Lower lobe of right lung (tissue), 2 donors: ENCODE data around the gene DAZAP1. TPM values are rescaled to one million over a fixed set of nuclear protein-coding genes. Genes with fewer than 3 reads are reported as not detected.

Source experiments
- ATAC-seq, 2 donors: fragments of 200-7000 bp; cut with Tn5 transposase; one replicate each; pipeline ENCODE4 v1.9.1; 2020 to 2022; ENCODE audit warnings: mild to moderate bottlenecking in 2 of 2, moderate library complexity in 2 of 2
- DNase-seq: peaks from one replicate; pipeline ENCODE4 v3.0.0-alpha.2; 2020
- H3K27ac ChIP-seq: fragments of 200-600 bp; one replicate; pipeline ENCODE4 v1.8.0; 2022
- H3K27me3 ChIP-seq: fragments of 200-600 bp; one replicate; pipeline ENCODE4 v1.8.0; 2022; ENCODE audit warnings: low read depth
- H3K36me3 ChIP-seq: fragments of 200-600 bp; one replicate; pipeline ENCODE4 v1.8.0; 2022; ENCODE audit warnings: mild to moderate bottlenecking
- H3K4me1 ChIP-seq: fragments of 200-600 bp; one replicate; pipeline ENCODE4 v1.8.0; 2022
- H3K4me3 ChIP-seq: fragments of 200-600 bp; one replicate; pipeline ENCODE4 v1.8.0; 2022; ENCODE audit warnings: mild to moderate bottlenecking
- H3K9me3 ChIP-seq: fragments of 200-600 bp; one replicate; pipeline ENCODE4 v1.8.0; 2022
- intact Hi-C: fragments of 100-400 bp; cut with DNase I; formaldehyde crosslinking; loops from one replicate; pipeline ENCODE4 v1.11.0; 2022
- total RNA-seq: library from RNA; stranded (reverse); fragmentation: NEBNext Ultra II Directional; extraction: Animal tissue kit (Norgen Biotek cat#: 25700); gene quantifications from one replicate; pipeline ENCODE4 v1.2.1, GENCODE V29; 2021
- TF ChIP-seq, protein P1 (sequence below): fragments of 200-600 bp; IDR thresholded peaks from one replicate; pipeline ENCODE4 v1.8.0; 2022; ENCODE audit warnings: antibody characterized with exemption, mild to moderate bottlenecking
- donor health status: DM: no; HTN: yes; CAD: no; lungs with severe emphysema.

DAZAP1 gene
- total RNA-seq, 1 donor from 2014 or later: 89.4 TPM

DNA sequence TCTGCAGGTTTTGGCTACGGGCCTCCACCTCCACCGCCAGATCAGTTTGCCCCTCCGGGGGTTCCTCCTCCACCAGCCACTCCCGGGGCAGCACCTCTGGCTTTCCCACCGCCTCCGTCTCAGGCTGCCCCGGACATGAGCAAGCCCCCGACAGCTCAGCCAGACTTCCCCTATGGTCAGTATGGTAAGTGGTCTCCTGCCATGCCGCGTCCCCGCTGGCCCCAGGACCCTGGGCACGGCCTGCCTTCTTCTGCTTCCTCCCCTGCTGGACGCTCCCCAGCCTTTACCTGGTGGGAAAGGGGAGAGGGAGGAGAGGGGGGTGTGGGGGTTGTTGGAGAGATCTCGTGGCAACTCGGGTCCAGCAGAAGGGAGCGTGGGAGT, 25.1 kb downstream of the DAZAP1 start:
- H3K9me3 ChIP-seq: no peaks in the 10 kb centered on the region
- TF ChIP-seq, protein P1, sequence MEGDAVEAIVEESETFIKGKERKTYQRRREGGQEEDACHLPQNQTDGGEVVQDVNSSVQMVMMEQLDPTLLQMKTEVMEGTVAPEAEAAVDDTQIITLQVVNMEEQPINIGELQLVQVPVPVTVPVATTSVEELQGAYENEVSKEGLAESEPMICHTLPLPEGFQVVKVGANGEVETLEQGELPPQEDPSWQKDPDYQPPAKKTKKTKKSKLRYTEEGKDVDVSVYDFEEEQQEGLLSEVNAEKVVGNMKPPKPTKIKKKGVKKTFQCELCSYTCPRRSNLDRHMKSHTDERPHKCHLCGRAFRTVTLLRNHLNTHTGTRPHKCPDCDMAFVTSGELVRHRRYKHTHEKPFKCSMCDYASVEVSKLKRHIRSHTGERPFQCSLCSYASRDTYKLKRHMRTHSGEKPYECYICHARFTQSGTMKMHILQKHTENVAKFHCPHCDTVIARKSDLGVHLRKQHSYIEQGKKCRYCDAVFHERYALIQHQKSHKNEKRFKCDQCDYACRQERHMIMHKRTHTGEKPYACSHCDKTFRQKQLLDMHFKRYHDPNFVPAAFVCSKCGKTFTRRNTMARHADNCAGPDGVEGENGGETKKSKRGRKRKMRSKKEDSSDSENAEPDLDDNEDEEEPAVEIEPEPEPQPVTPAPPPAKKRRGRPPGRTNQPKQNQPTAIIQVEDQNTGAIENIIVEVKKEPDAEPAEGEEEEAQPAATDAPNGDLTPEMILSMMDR: no peak
- intact Hi-C loops: no loop called here
- ATAC-seq (no peak), DNase-seq (no peak)
- H3K4me3 ChIP-seq: no peak overlapping the region
- no peak overlapping the region for H3K27ac ChIP-seq
- H3K4me1 ChIP-seq: peaks cover under 1% of the 10 kb centered on the region
- peaks cover 81% of the 10 kb centered on the region for H3K36me3 ChIP-seq
- H3K27me3 ChIP-seq: no peaks in the 10 kb centered on the region

DNA sequence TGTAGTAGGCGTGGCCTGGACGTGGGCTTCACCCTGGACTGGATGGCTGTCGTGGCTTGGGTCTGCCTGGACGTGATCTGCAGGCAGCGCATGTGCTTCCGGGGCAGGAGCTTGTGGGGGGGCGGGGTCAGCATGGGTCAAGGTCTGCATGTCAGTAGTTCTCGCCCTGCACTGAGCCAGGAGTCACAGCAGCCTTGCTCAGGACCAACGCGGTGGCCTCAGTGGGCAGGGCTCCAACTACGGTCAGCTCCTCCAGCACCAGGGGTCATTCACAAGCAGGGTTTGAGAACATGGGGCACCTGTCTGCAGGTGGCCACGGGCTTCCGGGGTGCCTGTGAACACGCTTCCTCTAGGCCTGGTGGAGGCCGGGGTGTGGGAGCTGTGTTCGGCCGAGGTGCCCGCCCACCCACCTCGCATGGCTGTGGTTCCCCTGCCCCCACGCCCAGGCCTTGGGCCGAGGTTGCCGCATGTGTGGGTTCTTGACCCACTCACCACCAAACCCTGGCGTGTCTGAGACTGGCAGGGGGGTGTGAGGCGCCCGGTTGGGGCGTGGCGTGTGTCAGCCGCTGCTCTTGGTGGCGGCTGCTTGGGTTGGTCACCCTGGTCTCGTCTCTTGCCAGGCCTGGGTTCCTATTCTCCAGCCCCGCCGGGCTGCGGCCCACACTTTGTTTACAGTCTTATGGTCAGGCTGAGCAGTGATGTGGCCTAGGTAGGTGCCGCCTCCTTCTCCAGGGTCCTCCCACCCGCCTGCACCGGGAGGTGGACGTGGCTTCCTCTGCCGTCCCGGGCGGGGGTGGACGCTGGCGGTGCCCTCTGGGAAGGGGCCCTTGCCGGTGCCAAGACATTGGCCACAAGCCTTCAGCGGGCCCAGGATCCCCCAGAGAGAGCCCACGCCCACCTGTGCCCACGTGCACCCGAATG, 26.0 kb downstream of the DAZAP1 start:
- Histone ChIP-seq H3K27ac (no peak overlapping the region), H3K36me3 (peaks cover 74% of the 10 kb centered on the region), H3K9me3 (no peaks in the 10 kb centered on the region), H3K27me3 (no peaks in the 10 kb centered on the region), H3K4me3 (no peak overlapping the region), H3K4me1 (peaks cover 5% of the 10 kb centered on the region)
- intact Hi-C loops: no loop called here
- TF ChIP-seq, protein P1: no peak
- ATAC-seq (no peak), DNase-seq (no peak)

DNA sequence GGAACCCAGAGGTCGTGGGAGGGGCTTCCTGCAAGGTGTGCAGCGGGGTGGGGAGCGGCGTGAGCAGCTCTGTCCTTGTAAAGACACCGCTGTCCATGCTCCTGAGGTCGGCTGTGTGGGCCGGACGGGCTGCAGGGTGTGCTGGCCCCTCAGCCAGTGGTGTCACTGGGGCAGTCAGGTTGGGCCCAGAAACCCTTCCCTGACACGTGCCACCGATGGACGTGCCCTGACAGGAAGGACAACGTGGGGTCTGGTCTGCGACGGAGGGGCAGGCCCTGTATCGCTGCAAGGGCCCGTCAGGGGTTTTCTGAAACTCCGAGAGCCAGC, 26.6 kb downstream of the DAZAP1 start:
- Histone ChIP-seq H3K4me3 (no peak overlapping the region), H3K9me3 (no peaks in the 10 kb centered on the region), H3K36me3 (peaks cover 67% of the 10 kb centered on the region), H3K27ac (no peak overlapping the region), H3K4me1 (peaks cover 6% of the 10 kb centered on the region), H3K27me3 (no peaks in the 10 kb centered on the region)
- TF ChIP-seq, protein P1: no peak
- intact Hi-C loops: no loop called here
- no peak for ATAC-seq
- DNase-seq: no peak

DNA sequence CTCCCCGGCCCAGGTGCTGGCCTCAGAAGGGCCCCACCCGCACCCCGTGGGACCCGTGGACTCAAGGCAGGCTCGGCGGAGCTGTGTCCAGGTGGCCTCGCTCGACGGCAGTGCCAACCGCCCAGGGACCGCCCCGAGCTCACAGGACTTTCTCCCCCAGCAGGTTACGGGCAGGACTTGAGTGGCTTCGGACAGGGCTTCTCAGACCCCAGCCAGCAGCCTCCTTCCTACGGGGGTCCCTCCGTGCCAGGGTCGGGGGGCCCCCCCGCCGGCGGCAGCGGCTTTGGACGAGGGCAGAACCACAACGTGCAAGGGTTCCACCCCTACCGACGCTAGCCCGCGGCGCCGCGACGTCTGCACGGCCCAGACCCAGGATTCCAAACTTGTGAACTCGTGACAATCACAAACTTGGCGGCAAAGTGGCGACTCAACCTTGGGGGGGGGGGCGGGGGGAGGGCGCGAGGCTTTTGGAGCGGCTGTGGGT, 27.2 kb downstream of the DAZAP1 start:
- DNase-seq: no peak
- Histone ChIP-seq H3K9me3 (no peaks in the 10 kb centered on the region), H3K4me3 (no peak overlapping the region), H3K27ac (no peak overlapping the region), H3K4me1 (peaks cover 13% of the 10 kb centered on the region), H3K27me3 (no peaks in the 10 kb centered on the region), H3K36me3 (peaks cover 66% of the 10 kb centered on the region)
- intact Hi-C loops: no loop called here
- TF ChIP-seq, protein P1: no peak
- ATAC-seq: no peak

DNA sequence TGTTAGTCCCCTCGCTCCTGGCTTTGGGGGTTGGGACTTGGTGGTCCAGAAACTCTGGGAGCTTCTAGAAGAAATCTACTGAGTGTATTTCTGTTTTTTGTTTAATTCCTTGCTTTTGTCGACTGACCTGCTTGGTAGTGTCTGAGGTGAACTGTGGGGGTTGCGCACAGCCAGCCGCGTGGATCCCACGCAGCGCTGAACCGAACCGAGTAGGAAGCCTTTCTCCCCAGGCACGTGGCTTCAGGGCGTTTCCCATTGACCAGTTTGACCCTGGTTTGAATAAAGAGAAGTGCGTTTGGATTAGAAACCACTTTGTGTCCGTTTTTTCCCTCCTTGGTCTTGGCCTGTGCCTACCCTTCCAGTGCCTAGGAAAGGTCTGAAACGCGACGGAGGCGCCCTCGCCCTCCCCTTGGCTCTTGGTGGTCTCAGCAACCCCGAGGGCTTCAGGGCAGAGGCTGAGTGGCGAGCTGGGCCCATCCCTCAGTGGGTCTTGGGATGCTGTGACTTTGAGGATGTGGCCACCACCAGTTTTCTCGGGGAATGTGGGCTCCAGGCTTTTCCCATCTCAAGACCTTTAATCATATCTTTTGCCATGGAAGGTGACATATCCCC, 28.1 kb downstream of the DAZAP1 start:
- H3K36me3 ChIP-seq: peaks cover 66% of the 10 kb centered on the region
- intact Hi-C loops: no loop called here
- DNase-seq: no peak

More for the DNA sequence above, 28.1 kb downstream of the DAZAP1 start:
- Histone ChIP-seq H3K9me3 (no peaks in the 10 kb centered on the region), H3K27ac (no peak overlapping the region), H3K27me3 (no peaks in the 10 kb centered on the region), H3K4me1 (peaks cover 20% of the 10 kb centered on the region), H3K4me3 (no peak overlapping the region)
- no peak for ATAC-seq
- TF ChIP-seq, protein P1: no peak
